K562 (cell line): Measurements from ENCODE around the gene DAPK2. TPM values are rescaled to one million over a fixed set of nuclear protein-coding genes. Genes with fewer than 3 reads are reported as not detected.

Source experiments
- ATAC-seq: fragments of 200-7000 bp; cut with Tn5 transposase; 3 replicates; pipeline ENCODE4 v1.9.1; 2020; ENCODE audit warnings: moderate library complexity
- BruUV-seq: library from RNA; stranded (reverse); fragments of 400-500 nt; replicated peaks from 2 replicates; lab custom pipeline; 2021; lab: Mats Ljungman, UMichigan
- CTCF ChIA-PET: fragments of 300-600 bp; formaldehyde crosslinking; extraction: SDS; loops from one replicate; lab custom pipeline; 2021; ENCODE audit warnings: low intra/inter-chr PET ratio; lab: Yijun Ruan, JAX
- POLR2A ChIA-PET: fragments of 300-600, 350-650 bp; sonication (Branson Sonifier 250); formaldehyde crosslinking; extraction: SDS; loops from one replicate; lab custom pipeline; 2021; ENCODE audit warnings: antibody characterized with exemption, inconsistent platforms; lab: Yijun Ruan, JAX
- DNase-seq, 4 experiments: peaks; one replicate each; pipeline versions ENCODE4 v3.0.0 to v3.0.0-alpha.2; 2011 to 2018; ENCODE audit warnings: low spot score in 3 of 4, mixed read lengths in 3 of 4; ENCODE audit errors: extremely low read depth in 1 of 4
- FAIRE-seq: peaks from 2 replicates; lab custom pipeline; 2011; peaks lifted over from hg19 to GRCh38; lab: Jason Lieb, UNC
- H2AFZ ChIP-seq: 2 replicates; pipeline ENCODE4 v1.6.0; 2011; ENCODE audit warnings: low read depth, low read length, control low read depth, inconsistent platforms
- H3K27ac ChIP-seq: fragments of 200-600 bp; 3 replicates; pipeline ENCODE4 v1.8.0; 2011; ENCODE audit warnings: low read depth, mild to moderate bottlenecking, control low read depth, inconsistent platforms, low read length, moderate library complexity, mixed read lengths; ENCODE audit errors: extremely low read depth
- H3K27me3 ChIP-seq, 2 experiments: fragments of 300-600 bp in 1 of 2; 2 replicates in 1 of 2; 3 replicates in 1 of 2; pipeline versions ENCODE4 v1.6.0 to v1.8.0; 2011; ENCODE audit warnings: inconsistent platforms in 2 of 2, low read length in 2 of 2, mild to moderate bottlenecking in 1 of 2, mixed read lengths in 1 of 2, moderate library complexity in 1 of 2; ENCODE audit not compliant: control insufficient read depth in 2 of 2, insufficient read depth in 2 of 2
- H3K36me3 ChIP-seq: fragments of 300-600 bp; 3 replicates; pipeline ENCODE4 v1.8.0; 2011; ENCODE audit warnings: mild to moderate bottlenecking, low read length, inconsistent platforms; ENCODE audit not compliant: control insufficient read depth, insufficient read depth
- H3K4me1 ChIP-seq, 2 experiments: fragments of 200-600 bp in 1 of 2; replicated peaks in 1 of 2; 2 replicates in 1 of 2; 3 replicates in 1 of 2; pipeline versions ENCODE4 v1.5.1 to v1.8.0; 2011; ENCODE audit warnings: inconsistent platforms in 2 of 2, low read length in 2 of 2, mild to moderate bottlenecking in 1 of 2, mixed read lengths in 1 of 2, moderate library complexity in 1 of 2; ENCODE audit not compliant: control insufficient read depth in 2 of 2, insufficient read depth in 2 of 2
- H3K4me2 ChIP-seq: 2 replicates; pipeline ENCODE4 v1.6.1; 2011; ENCODE audit warnings: low read length, control low read depth, inconsistent platforms, mixed read lengths; ENCODE audit not compliant: insufficient read depth
- H3K4me3 ChIP-seq: fragments of 200-600 bp; sonication (generic), shearing (Covaris generic); 2 replicates; pipeline ENCODE4 v1.5.1; 2016; ENCODE audit warnings: control low read depth, inconsistent platforms
- H3K79me2 ChIP-seq: fragments of 200-600 bp; 3 replicates; pipeline ENCODE4 v1.8.0; 2011; ENCODE audit warnings: low read length, inconsistent platforms; ENCODE audit not compliant: control insufficient read depth, insufficient read depth
- H3K9ac ChIP-seq, 2 experiments: 2 replicates each; pipeline versions ENCODE4 v1.6.0 to v1.6.1; 2011; ENCODE audit warnings: low read depth in 2 of 2, low read length in 2 of 2, control low read depth in 1 of 2, inconsistent platforms in 1 of 2, mild to moderate bottlenecking in 1 of 2, mixed read lengths in 1 of 2; ENCODE audit not compliant: insufficient read depth in 1 of 2
- H3K9me1 ChIP-seq: one replicate; pipeline ENCODE4 v1.6.0; 2011; ENCODE audit warnings: inconsistent platforms, mild to moderate bottlenecking, low read length, moderate library complexity; ENCODE audit not compliant: control insufficient read depth, insufficient read depth
- H3K9me3 ChIP-seq: replicated peaks from 2 replicates; pipeline ENCODE4 v1.5.1; 2011; ENCODE audit warnings: low read depth, low read length, inconsistent platforms; ENCODE audit not compliant: control insufficient read depth, insufficient read depth
- H4K20me1 ChIP-seq: replicated peaks from 2 replicates; pipeline ENCODE4 v1.6.1; 2011; ENCODE audit warnings: low read length, inconsistent platforms, mixed read lengths; ENCODE audit not compliant: control insufficient read depth, insufficient read depth
- BDP1 ChIP-seq: IDR thresholded peaks from 3 replicates; pipeline ENCODE4 v1.6.1; 2011; ENCODE audit not compliant: insufficient read length, insufficient read depth
- CCAR2 ChIP-seq: fragments of 200-400 bp; formaldehyde crosslinking; IDR thresholded peaks from 2 replicates; pipeline ENCODE4 v1.6.1; 2017; ENCODE audit warnings: mild to moderate bottlenecking, low read depth, low read length
- CXXC5 ChIP-seq: fragments of 250-450 bp; sonication (Bioruptor Pico); IDR thresholded peaks from 2 replicates; pipeline ENCODE4 v1.8.0; 2022; ENCODE audit warnings: inconsistent platforms, mild to moderate bottlenecking, moderate library complexity
- HDAC1 ChIP-seq, 2 experiments: fragments of 450-650 bp; IDR thresholded peaks; 2 replicates each; pipeline ENCODE4 v1.6.1; 2016 to 2017; ENCODE audit warnings: inconsistent platforms in 1 of 2, mild to moderate bottlenecking in 1 of 2, moderate library complexity in 1 of 2
- JUN ChIP-seq, 2 experiments: sonication (generic) in 1 of 2; formaldehyde crosslinking in 1 of 2; IDR thresholded peaks; 2 replicates each; pipeline versions ENCODE4 v1.6.1 to v1.8.0; 2012 to 2022; ENCODE audit warnings: borderline replicate concordance in 2 of 2, mild to moderate bottlenecking in 2 of 2, improper control_type of control experiment in 1 of 2, low read depth in 1 of 2, low read length in 1 of 2, missing genetic modification reagents in 1 of 2
- KDM1A ChIP-seq, 2 experiments: fragments of 450-650 bp; IDR thresholded peaks; 2 replicates each; pipeline ENCODE4 v1.6.1; 2016; ENCODE audit warnings: mild to moderate bottlenecking in 2 of 2
- KHSRP ChIP-seq: fragments of 450-650 bp; IDR thresholded peaks from 2 replicates; pipeline ENCODE4 v1.6.1; 2017
- PHB ChIP-seq: fragments of 250-450 bp; sonication (Bioruptor Pico); IDR thresholded peaks from 2 replicates; pipeline ENCODE4 v1.5.0; 2021
- PTTG1 ChIP-seq: fragments of 450-650 bp; IDR thresholded peaks from 2 replicates; pipeline ENCODE4 v1.6.1; 2016; ENCODE audit warnings: low read depth, mild to moderate bottlenecking, missing genetic modification characterization, missing compliant biosample characterization
- SMAD2 ChIP-seq: fragments of 150-350 bp; IDR thresholded peaks from 2 replicates; pipeline ENCODE4 v1.6.1; 2014; ENCODE audit warnings: low read depth, mild to moderate bottlenecking, low read length
- SRSF3 ChIP-seq: fragments of 200-400 bp; formaldehyde crosslinking; IDR thresholded peaks from 2 replicates; pipeline ENCODE4 v1.6.1; 2016; ENCODE audit warnings: mild to moderate bottlenecking, low read length, moderate library complexity; ENCODE audit not compliant: insufficient read depth
- XRCC4 ChIP-seq: IDR thresholded peaks from one replicate; pipeline ENCODE4 v1.6.1; 2011; ENCODE audit not compliant: insufficient read depth, insufficient read length; ENCODE audit errors: extremely low read depth
- ZBTB1 ChIP-seq: sonication (generic); formaldehyde crosslinking; IDR thresholded peaks from 2 replicates; pipeline ENCODE4 v1.8.1; 2023; ENCODE audit warnings: missing genetic modification reagents, low read depth, mild to moderate bottlenecking, borderline replicate concordance
- ZBTB34 ChIP-seq: fragments of 250-450 bp; sonication (Bioruptor Pico); IDR thresholded peaks from 2 replicates; pipeline ENCODE4 v1.8.0; 2021; ENCODE audit warnings: mild to moderate bottlenecking, moderate library complexity
- ZNF586 ChIP-seq: fragments of 450-650 bp; formaldehyde crosslinking; conservative IDR thresholded peaks from 2 replicates; pipeline ENCODE4 v1.4.0; 2020; ENCODE audit warnings: mild to moderate bottlenecking, moderate library complexity
- WGBS: fragments of 100-300 bp; shearing (Covaris generic); methylation state at CpG from one replicate; pipeline ENCODE4 v1.1.6; 2016; ENCODE audit warnings: low coverage, mixed read lengths; ENCODE audit not compliant: insufficient coverage; ENCODE audit errors: missing lambda C conversion rate; 5-methylcytosine and 5-hydroxymethylcytosine counted together
- in situ Hi-C: fragments of 300-500 bp; cut with MboI; formaldehyde crosslinking; loops from 4 replicates; pipeline ENCODE4 v1.15.0; 2018; ENCODE audit warnings: inconsistent platforms, mixed read lengths
- intact Hi-C: fragments of 100-400 bp; cut with micrococcal nuclease; formaldehyde crosslinking; loops from 2 replicates; pipeline ENCODE4 v1.14.2; 2022
- polyA plus RNA-seq, 8 experiments: library from polyadenylated mRNA; depleted of rRNA in 4 of 8; stranded (reverse) in 5 of 8; unstranded in 3 of 8; fragments of >200 nt; fragmentation: Nextera tagmentation in 2 of 8; fragmentation: Illumina TruSeq in 1 of 8; extraction: Ambion mirVana in 2 of 8; extraction: Trizol in 1 of 8; gene quantifications; 2 replicates each; pipeline versions ENCODE4 v1.2.1 to v1.2.3, GENCODE V29; 2011 to 2014; ENCODE audit warnings: inconsistent platforms in 1 of 8, missing spikeins in 1 of 8
- total RNA-seq, 7 experiments: library from RNA; depleted of rRNA in 6 of 7; stranded (reverse); fragments of >200 nt in 6 of 7; fragmentation: Illumina TruSeq in 2 of 7; extraction: Trizol in 2 of 7; gene quantifications; 2 replicates each; pipeline versions ENCODE4 v1.2.1 to v1.2.3, GENCODE V29; 2011 to 2021; ENCODE audit warnings: low replicate concordance in 1 of 7
- TF ChIP-seq, protein P1 (sequence below): sonication (generic); formaldehyde crosslinking; IDR thresholded peaks from 2 replicates; pipeline ENCODE4 v1.8.1; 2023; ENCODE audit warnings: mild to moderate bottlenecking, missing genetic modification reagents
- TF ChIP-seq, protein P2 (sequence below): fragments of 450-650 bp; formaldehyde crosslinking; IDR thresholded peaks from 2 replicates; pipeline ENCODE4 v1.4.0; 2020; ENCODE audit warnings: mild to moderate bottlenecking, moderate library complexity

DAPK2 gene
- total and polyA plus RNA-seq, 9 of the 15 experiments (the other 6 are each of a cell fraction or from before 2014, with no cell fraction given), result 0.14 to 5.2 (median 2.2) TPM

GRCh38 chr15:63874616-63875015, 171.7 kb downstream of the DAPK2 start (continued):
- no peak for TF ChIP-seq ZBTB34 (CRISPR knock-in tag)
- TF ChIP-seq, all 486 proteins: peak for 0

DNA sequence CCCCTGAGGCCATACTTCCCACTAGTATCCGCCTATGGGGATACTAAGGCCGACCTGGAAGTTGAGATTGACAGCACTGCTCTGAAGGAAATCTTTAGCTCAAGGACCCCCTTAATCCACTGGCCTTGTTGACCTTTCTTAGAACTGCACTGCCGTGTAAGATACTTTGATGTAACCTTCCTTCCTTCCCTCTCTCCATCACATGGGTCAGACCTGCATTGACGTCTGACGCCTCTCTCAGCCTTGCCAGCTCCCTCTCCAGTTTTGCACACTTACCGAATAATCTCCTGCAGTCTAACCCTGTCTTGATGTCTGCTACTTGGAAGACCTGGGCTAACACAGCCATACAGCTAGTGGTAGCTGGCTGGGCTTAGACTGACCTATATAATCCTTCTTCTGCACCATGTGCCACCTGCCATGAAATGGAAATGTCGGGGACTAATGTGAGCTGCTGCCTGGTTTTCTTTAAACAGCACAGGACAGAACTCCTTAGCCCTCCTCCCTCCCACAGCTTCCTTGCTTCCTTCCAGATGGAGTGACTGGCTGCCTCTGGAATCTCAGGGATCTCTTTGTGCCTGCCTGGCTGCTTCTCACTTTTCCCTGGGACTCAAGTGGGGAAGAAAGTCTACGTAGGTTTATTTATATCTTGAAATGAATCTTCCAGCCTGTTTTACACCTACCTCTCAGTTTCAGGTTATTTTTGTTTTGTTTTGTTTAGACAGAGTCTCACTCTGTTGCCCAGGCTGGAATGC, 173.3 kb downstream of the DAPK2 start:
- 70% methylated on average over 8 of the region's 8 CpGs for WGBS
- POLR2A ChIA-PET, result interaction anchor here (1.4 to 2.0 kb wide), 2 partner anchors 9 to 13 kb away, joined by 3 to 6 read pairs; no protein-coding TSS in a partner anchor
- CTCF ChIA-PET, result no interaction called here

More for the DNA sequence above, 173.3 kb downstream of the DAPK2 start:
- H3K9me3 ChIP-seq, result no peaks in the 10 kb centered on the region
- H3K4me2 ChIP-seq, result no peak overlapping the region
- no peaks in the 10 kb centered on the region for H3K9me1 ChIP-seq
- no peak overlapping the region for H2AFZ ChIP-seq
- H3K9ac ChIP-seq, result no peak overlapping the region
- H3K4me3 ChIP-seq, result no peak overlapping the region
- in situ Hi-C loops, result no loop called here
- ATAC-seq, result no peak
- H4K20me1 ChIP-seq, result no peaks in the 10 kb centered on the region
- no peaks in the 10 kb centered on the region for H3K27me3 ChIP-seq
- no peak for DNase-seq
- no peaks in the 10 kb centered on the region for H3K79me2 ChIP-seq
- FAIRE-seq, result no peak
- TF ChIP-seq, protein P1, sequence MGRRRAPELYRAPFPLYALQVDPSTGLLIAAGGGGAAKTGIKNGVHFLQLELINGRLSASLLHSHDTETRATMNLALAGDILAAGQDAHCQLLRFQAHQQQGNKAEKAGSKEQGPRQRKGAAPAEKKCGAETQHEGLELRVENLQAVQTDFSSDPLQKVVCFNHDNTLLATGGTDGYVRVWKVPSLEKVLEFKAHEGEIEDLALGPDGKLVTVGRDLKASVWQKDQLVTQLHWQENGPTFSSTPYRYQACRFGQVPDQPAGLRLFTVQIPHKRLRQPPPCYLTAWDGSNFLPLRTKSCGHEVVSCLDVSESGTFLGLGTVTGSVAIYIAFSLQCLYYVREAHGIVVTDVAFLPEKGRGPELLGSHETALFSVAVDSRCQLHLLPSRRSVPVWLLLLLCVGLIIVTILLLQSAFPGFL (CRISPR knock-in tag), result no peak
- no peak for TF ChIP-seq ZBTB1 (CRISPR knock-in tag)
- no peak for TF ChIP-seq JUN (IDR thresholded peaks at IDR 0.05; ENCODE audit: borderline replicate concordance, low read depth, low read length)
- TF ChIP-seq JUN (CRISPR knock-in tag; IDR thresholded peaks at IDR 0.05; ENCODE audit: borderline replicate concordance), result no peak
- TF ChIP-seq CCAR2, result no peak
- no peak for TF ChIP-seq ZNF586
- TF ChIP-seq KDM1A (IDR thresholded peaks at IDR 0.05), result no peak
- no peak for TF ChIP-seq HDAC1 (IDR thresholded peaks at IDR 0.05)
- TF ChIP-seq KHSRP, result no peak
- TF ChIP-seq XRCC4, result no peak
- TF ChIP-seq, protein P2, sequence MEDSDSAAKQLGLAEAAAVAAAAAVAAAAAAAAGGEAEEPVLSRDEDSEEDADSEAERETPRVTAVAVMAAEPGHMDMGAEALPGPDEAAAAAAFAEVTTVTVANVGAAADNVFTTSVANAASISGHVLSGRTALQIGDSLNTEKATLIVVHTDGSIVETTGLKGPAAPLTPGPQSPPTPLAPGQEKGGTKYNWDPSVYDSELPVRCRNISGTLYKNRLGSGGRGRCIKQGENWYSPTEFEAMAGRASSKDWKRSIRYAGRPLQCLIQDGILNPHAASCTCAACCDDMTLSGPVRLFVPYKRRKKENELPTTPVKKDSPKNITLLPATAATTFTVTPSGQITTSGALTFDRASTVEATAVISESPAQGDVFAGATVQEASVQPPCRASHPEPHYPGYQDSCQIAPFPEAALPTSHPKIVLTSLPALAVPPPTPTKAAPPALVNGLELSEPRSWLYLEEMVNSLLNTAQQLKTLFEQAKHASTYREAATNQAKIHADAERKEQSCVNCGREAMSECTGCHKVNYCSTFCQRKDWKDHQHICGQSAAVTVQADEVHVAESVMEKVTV (CRISPR knock-in tag), result no peak
- no peak for TF ChIP-seq PTTG1 (tag)
- no peak for TF ChIP-seq PHB (CRISPR knock-in tag)
- TF ChIP-seq SMAD2, result no peak
- TF ChIP-seq BDP1, result no peak
- no peak for TF ChIP-seq SRSF3
- no peak for TF ChIP-seq CXXC5 (CRISPR knock-in tag)
- H3K36me3 ChIP-seq, result no peaks in the 10 kb centered on the region
- BruUV-seq, result no TSS peak
- intact Hi-C loops, result no loop called here
- H3K27ac ChIP-seq, result no peak overlapping the region
- peaks cover 4 to 6% of the 10 kb centered on the region in 2 experiments; a peak in 4 of 5 replicates for H3K4me1 ChIP-seq
